Osteoblast (primary cell): ENCODE measurements around the gene KMT2E. TPM values are rescaled to one million over a fixed set of nuclear protein-coding genes. Genes with fewer than 3 reads are reported as not detected.

Experiments used
- DNase-seq: peaks from one replicate; pipeline ENCODE4 v3.0.0; 2011; ENCODE audit warnings: low spot score, mixed read lengths; ENCODE audit not compliant: insufficient read length; ENCODE audit errors: missing footprints
- H2AFZ ChIP-seq: 2 replicates; pipeline ENCODE4 v1.6.0; 2011; ENCODE audit warnings: mild to moderate bottlenecking, low read length
- H3K27ac ChIP-seq: 2 replicates; pipeline ENCODE4 v1.5.1; 2011; ENCODE audit warnings: mild to moderate bottlenecking, low read depth, low read length, moderate library complexity
- H3K27me3 ChIP-seq: 2 replicates; pipeline ENCODE4 v1.6.0; 2012; ENCODE audit warnings: mild to moderate bottlenecking, control low read depth, inconsistent platforms, low read length, moderate library complexity; ENCODE audit not compliant: insufficient read depth
- H3K36me3 ChIP-seq: 2 replicates; pipeline ENCODE4 v1.5.1; 2011; ENCODE audit warnings: mild to moderate bottlenecking, low read length, control low read depth, moderate library complexity; ENCODE audit not compliant: insufficient read depth
- H3K4me1 ChIP-seq: 2 replicates; pipeline ENCODE4 v1.5.1; 2011; ENCODE audit warnings: mild to moderate bottlenecking, low read length, control low read depth, moderate library complexity; ENCODE audit not compliant: insufficient read depth
- H3K4me2 ChIP-seq: 2 replicates; pipeline ENCODE4 v1.6.0; 2011; ENCODE audit warnings: mild to moderate bottlenecking, low read length; ENCODE audit not compliant: insufficient read depth
- H3K4me3 ChIP-seq: fragments of 200-600 bp; sonication (generic); 3 replicates; pipeline ENCODE4 v1.5.1; 2012; ENCODE audit warnings: mild to moderate bottlenecking, low read length, inconsistent platforms; ENCODE audit not compliant: insufficient read depth
- H3K79me2 ChIP-seq: 2 replicates; pipeline ENCODE4 v1.6.0; 2012; ENCODE audit warnings: mild to moderate bottlenecking, low read length, control low read depth, inconsistent platforms; ENCODE audit not compliant: insufficient read depth
- H3K9me3 ChIP-seq: 2 replicates; pipeline ENCODE4 v1.5.1; 2011; ENCODE audit warnings: low read depth, low read length, control low read depth
- H4K20me1 ChIP-seq: 2 replicates; pipeline ENCODE4 v1.6.0; 2012; ENCODE audit warnings: mild to moderate bottlenecking, low read length, control low read depth; ENCODE audit not compliant: insufficient read depth
- CTCF ChIP-seq: IDR thresholded peaks from 2 replicates; pipeline ENCODE4 v1.5.1; 2011; ENCODE audit warnings: mild to moderate bottlenecking, low read depth, low read length, moderate library complexity; ENCODE audit errors: extremely low read depth
- total RNA-seq: library from RNA; depleted of rRNA; stranded (reverse); fragments of >200 nt; gene quantifications from 2 replicates; pipeline ENCODE4 v1.2.3, GENCODE V29; 2012

KMT2E gene
- total RNA-seq, 1 donor, result 124 TPM

- no peak overlapping the region for H3K27ac ChIP-seq
- no peaks in the 10 kb centered on the region for H3K9me3 ChIP-seq
- H2AFZ ChIP-seq, result no peak overlapping the region
- no peak for TF ChIP-seq CTCF
- H3K79me2 ChIP-seq, result peaks cover 54% of the 10 kb centered on the region
- H3K4me1 ChIP-seq, result no peaks in the 10 kb centered on the region
- peaks cover 3% of the 10 kb centered on the region for H4K20me1 ChIP-seq
- DNase-seq, result no peak
- H3K36me3 ChIP-seq, result peaks cover 53% of the 10 kb centered on the region
- H3K27me3 ChIP-seq, result no peaks in the 10 kb centered on the region
- no peak overlapping the region for H3K4me3 ChIP-seq
- H3K4me2 ChIP-seq, result no peak overlapping the region
These were observed 74.0 kb downstream of the KMT2E start for GRCh38 chr7:105087981-105088380.

- H3K79me2 ChIP-seq, result peaks cover 52% of the 10 kb centered on the region
- H3K27ac ChIP-seq, result no peak overlapping the region
- no peaks in the 10 kb centered on the region for H3K9me3 ChIP-seq
- peaks cover 3% of the 10 kb centered on the region for H4K20me1 ChIP-seq
- H2AFZ ChIP-seq, result no peak overlapping the region
- no peak for DNase-seq
- no peak for TF ChIP-seq CTCF
- no peak overlapping the region for H3K4me2 ChIP-seq
- H3K27me3 ChIP-seq, result no peaks in the 10 kb centered on the region
- H3K4me3 ChIP-seq, result no peak overlapping the region
- no peaks in the 10 kb centered on the region for H3K4me1 ChIP-seq
- H3K36me3 ChIP-seq, result peaks cover 50% of the 10 kb centered on the region
These were observed 74.5 kb downstream of the KMT2E start for GRCh38 chr7:105088456-105088855.

GRCh38 chr7:105094966-105095365, 81.0 kb downstream of the KMT2E start:
- H4K20me1 ChIP-seq, result no peaks in the 10 kb centered on the region
- H3K36me3 ChIP-seq, result peaks cover 44% of the 10 kb centered on the region
- no peak for DNase-seq
- H3K27ac ChIP-seq, result no peak overlapping the region
- H3K27me3 ChIP-seq, result no peaks in the 10 kb centered on the region
- peaks cover 48% of the 10 kb centered on the region for H3K79me2 ChIP-seq
- no peak overlapping the region for H2AFZ ChIP-seq
- H3K4me3 ChIP-seq, result no peak overlapping the region
- H3K4me1 ChIP-seq, result peaks cover 17% of the 10 kb centered on the region
- no peaks in the 10 kb centered on the region for H3K9me3 ChIP-seq
- H3K4me2 ChIP-seq, result no peak overlapping the region
- no peak for TF ChIP-seq CTCF

- Histone ChIP-seq H3K9me3 (no peaks in the 10 kb centered on the region), H3K4me1 (peaks cover 18% of the 10 kb centered on the region), H3K79me2 (peaks cover 52% of the 10 kb centered on the region), H3K36me3 (peaks cover 44% of the 10 kb centered on the region), H2AFZ (no peak overlapping the region), H4K20me1 (no peaks in the 10 kb centered on the region), H3K27me3 (no peaks in the 10 kb centered on the region), H3K4me3 (no peak overlapping the region), H3K27ac (peak overlapping the region; percentile 48), H3K4me2 (no peak overlapping the region)
- TF ChIP-seq CTCF, result no peak
- no peak for DNase-seq
These were observed 82.3 kb downstream of the KMT2E start for GRCh38 chr7:105096306-105096705.
